HepG2 (cell line): Measurements from ENCODE around the gene GORASP2. TPM values are rescaled to one million over a fixed set of nuclear protein-coding genes. Genes with fewer than 3 reads are reported as not detected.

ENCODE experiments used
- ATAD3A ChIP-seq: sonication (generic); formaldehyde crosslinking; IDR thresholded peaks from 2 replicates; pipeline ENCODE4 v1.4.0; 2020; ENCODE audit warnings: missing genetic modification reagents
- ATF7-NPFF ChIP-seq: sonication (generic); formaldehyde crosslinking; IDR thresholded peaks from 2 replicates; pipeline ENCODE4 v1.8.1; 2023; ENCODE audit warnings: mild to moderate bottlenecking, low read depth, missing genetic modification reagents, moderate library complexity
- ATM ChIP-seq: fragments of 450-650 bp; IDR thresholded peaks from 2 replicates; pipeline ENCODE4 v1.7.1; 2017; ENCODE audit warnings: mild to moderate bottlenecking, borderline replicate concordance
- DZIP1 ChIP-seq: sonication (generic); formaldehyde crosslinking; IDR thresholded peaks from 2 replicates; pipeline ENCODE4 v1.5.0; 2020; ENCODE audit warnings: mild to moderate bottlenecking, missing genetic modification reagents
- GATA4 ChIP-seq: sonication (generic); IDR thresholded peaks from 2 replicates; pipeline ENCODE4 v1.6.1; 2016; ENCODE audit warnings: antibody characterized with exemption, low read depth, borderline replicate concordance
- HNRNPLL ChIP-seq: fragments of 200-400 bp; formaldehyde crosslinking; IDR thresholded peaks from 2 replicates; pipeline ENCODE4 v1.6.1; 2017; ENCODE audit warnings: mild to moderate bottlenecking, low read depth, low read length; ENCODE audit not compliant: poor library complexity, severe bottlenecking
- RNF2 ChIP-seq: fragments of 450-650 bp; conservative IDR thresholded peaks from 2 replicates; pipeline ENCODE4 v1.6.1; 2016; ENCODE audit warnings: low read depth
- SAP130 ChIP-seq: IDR thresholded peaks from 2 replicates; pipeline ENCODE4 v1.6.1; 2016; ENCODE audit warnings: low read depth
- SKI ChIP-seq: fragments of 450-650 bp; IDR thresholded peaks from one replicate; pipeline ENCODE4 v1.6.1; 2018; ENCODE audit warnings: mild to moderate bottlenecking; ENCODE audit not compliant: partially characterized antibody
- SNAI1 ChIP-seq: sonication (generic); formaldehyde crosslinking; IDR thresholded peaks from 2 replicates; pipeline ENCODE4 v1.5.0; 2020; ENCODE audit warnings: mild to moderate bottlenecking, missing genetic modification reagents, borderline replicate concordance
- ZBTB42 ChIP-seq: sonication (generic); formaldehyde crosslinking; IDR thresholded peaks from 2 replicates; pipeline ENCODE4 v1.5.0; 2020; ENCODE audit warnings: mild to moderate bottlenecking, missing genetic modification reagents
- ZC3H13 ChIP-seq: sonication (generic); formaldehyde crosslinking; IDR thresholded peaks from 2 replicates; pipeline ENCODE4 v1.8.1; 2023; ENCODE audit warnings: mild to moderate bottlenecking, missing genetic modification reagents, moderate library complexity
- ZKSCAN8 ChIP-seq: IDR thresholded peaks from 2 replicates; pipeline ENCODE4 v1.6.1; 2016; ENCODE audit warnings: borderline replicate concordance, missing genetic modification reagents, missing compliant biosample characterization
- ZNF33A ChIP-seq: sonication (generic); formaldehyde crosslinking; IDR thresholded peaks from 2 replicates; pipeline ENCODE4 v1.5.1; 2020; ENCODE audit warnings: missing genetic modification reagents, mild to moderate bottlenecking, moderate library complexity, borderline replicate concordance
- ZNF33B ChIP-seq: sonication (generic); formaldehyde crosslinking; IDR thresholded peaks from 2 replicates; pipeline ENCODE4 v1.5.1; 2020; ENCODE audit warnings: mild to moderate bottlenecking, missing genetic modification reagents
- ZNF496 ChIP-seq: sonication (generic); formaldehyde crosslinking; IDR thresholded peaks from 2 replicates; pipeline ENCODE4 v1.8.1; 2023; ENCODE audit warnings: mild to moderate bottlenecking, moderate library complexity, missing genetic modification reagents; ENCODE audit not compliant: insufficient replicate concordance
- ZNF510 ChIP-seq: sonication (generic); formaldehyde crosslinking; IDR thresholded peaks from 2 replicates; pipeline ENCODE4 v1.4.0; 2020; ENCODE audit warnings: low read depth, mild to moderate bottlenecking, missing genetic modification reagents
- ZNF550 ChIP-seq: sonication (generic); formaldehyde crosslinking; IDR thresholded peaks from 2 replicates; pipeline ENCODE4 v1.4.0; 2020; ENCODE audit warnings: mild to moderate bottlenecking, missing genetic modification reagents, borderline replicate concordance
- ZNF776 ChIP-seq: sonication (generic); formaldehyde crosslinking; IDR thresholded peaks from 2 replicates; pipeline ENCODE4 v1.4.0; 2020; ENCODE audit warnings: mild to moderate bottlenecking, missing genetic modification reagents
- ZNF788 ChIP-seq: sonication (generic); formaldehyde crosslinking; IDR thresholded peaks from 2 replicates; pipeline ENCODE4 v1.5.0; 2020; ENCODE audit warnings: mild to moderate bottlenecking, missing genetic modification reagents, borderline replicate concordance
- ZNF841 ChIP-seq: sonication (generic); formaldehyde crosslinking; IDR thresholded peaks from 2 replicates; pipeline ENCODE4 v1.8.1; 2023; ENCODE audit warnings: missing genetic modification reagents, borderline replicate concordance
- ZSCAN30 ChIP-seq: sonication (generic); formaldehyde crosslinking; IDR thresholded peaks from 2 replicates; pipeline ENCODE4 v1.5.0; 2020; ENCODE audit warnings: mild to moderate bottlenecking, missing genetic modification reagents
- ZUFSP ChIP-seq: sonication (generic); formaldehyde crosslinking; IDR thresholded peaks from 2 replicates; pipeline ENCODE4 v1.9.0; 2021; ENCODE audit warnings: missing genetic modification reagents, mild to moderate bottlenecking, borderline replicate concordance
- polyA plus RNA-seq, 8 experiments: library from polyadenylated mRNA; depleted of rRNA in 3 of 8; stranded (reverse) in 7 of 8; unstranded in 1 of 8; fragments of >200 nt; fragmentation: Illumina TruSeq in 4 of 8; extraction: Trizol in 4 of 8; gene quantifications; 2 replicates each; pipeline versions ENCODE4 v1.2.1 to v1.2.3, GENCODE V29; 2011 to 2016; ENCODE audit warnings: low read depth in 4 of 8, missing spikeins in 1 of 8, mixed read lengths in 1 of 8; ENCODE audit not compliant: insufficient read depth in 1 of 8
- total RNA-seq, 5 experiments: library from RNA; depleted of rRNA; stranded (reverse); fragments of >200 nt; fragmentation: Illumina TruSeq; extraction: Trizol; gene quantifications; 2 replicates each; pipeline ENCODE4 v1.2.3, GENCODE V29; 2016; ENCODE audit warnings: low read depth in 1 of 5
- TF ChIP-seq, protein P1 (sequence below): IDR thresholded peaks from 2 replicates; pipeline ENCODE4 v1.6.1; 2018; ENCODE audit warnings: missing genetic modification reagents, mild to moderate bottlenecking, missing compliant biosample characterization

The GORASP2 gene
- total and polyA plus RNA-seq, 2 of the 13 experiments (the other 11 are each of a cell fraction or from before 2014, with no cell fraction given), result 103 to 239 TPM

DNA sequence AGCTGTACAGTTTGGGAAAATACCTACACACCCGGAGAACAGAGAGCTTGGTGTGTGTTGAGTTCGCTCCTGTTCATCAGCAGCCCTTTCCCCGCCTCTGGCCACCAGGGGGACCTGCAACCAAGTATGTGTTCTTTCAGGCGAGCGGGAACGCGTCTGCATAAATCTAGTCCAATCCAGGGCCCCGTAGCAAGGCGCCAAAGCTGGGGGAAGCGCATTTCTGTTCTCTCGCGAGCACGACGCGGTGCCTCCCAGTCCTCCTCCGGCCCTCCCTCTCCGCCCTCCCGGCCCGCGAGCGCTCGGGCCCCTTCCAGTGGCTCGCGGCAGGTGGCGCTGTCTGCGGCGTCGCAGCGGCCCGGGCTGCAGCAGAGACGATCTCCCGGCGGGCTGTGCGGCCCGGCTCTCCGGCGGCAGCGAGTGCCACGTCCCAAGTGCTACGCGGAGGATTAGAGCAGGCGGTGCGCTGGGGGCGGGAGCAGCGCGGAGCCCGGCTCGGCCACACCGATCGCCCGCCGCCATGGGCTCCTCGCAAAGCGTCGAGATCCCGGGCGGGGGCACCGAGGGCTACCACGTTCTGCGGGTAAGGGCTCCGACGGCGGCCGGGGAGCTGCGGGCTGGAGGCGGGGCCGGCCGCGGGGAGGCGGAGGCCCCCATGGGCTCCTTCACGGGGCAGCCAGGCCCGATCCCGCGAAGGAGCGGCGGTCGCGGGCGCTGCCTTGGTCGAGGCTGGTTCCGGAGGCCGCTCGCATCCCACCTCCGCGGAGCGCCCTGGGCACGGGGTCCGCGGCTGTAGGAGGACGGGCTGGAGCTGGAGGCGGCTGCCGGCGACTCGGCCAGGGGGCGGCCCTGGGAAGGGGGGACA, at the start of gene GORASP2 (continued):
- no peak for TF ChIP-seq ZUFSP (CRISPR knock-in tag)
- no peak for TF ChIP-seq ATM
- peak; percentile 74; the same call in 1 of the 2 replicates for TF ChIP-seq ZNF841
- no peak for TF ChIP-seq ZNF496 (CRISPR knock-in tag)
- TF ChIP-seq, protein P1, sequence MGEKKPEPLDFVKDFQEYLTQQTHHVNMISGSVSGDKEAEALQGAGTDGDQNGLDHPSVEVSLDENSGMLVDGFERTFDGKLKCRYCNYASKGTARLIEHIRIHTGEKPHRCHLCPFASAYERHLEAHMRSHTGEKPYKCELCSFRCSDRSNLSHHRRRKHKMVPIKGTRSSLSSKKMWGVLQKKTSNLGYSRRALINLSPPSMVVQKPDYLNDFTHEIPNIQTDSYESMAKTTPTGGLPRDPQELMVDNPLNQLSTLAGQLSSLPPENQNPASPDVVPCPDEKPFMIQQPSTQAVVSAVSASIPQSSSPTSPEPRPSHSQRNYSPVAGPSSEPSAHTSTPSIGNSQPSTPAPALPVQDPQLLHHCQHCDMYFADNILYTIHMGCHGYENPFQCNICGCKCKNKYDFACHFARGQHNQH (CRISPR knock-in tag), result peak; percentile 91
- no peak; the same call in none of the 2 replicates for TF ChIP-seq GATA4
- peak; percentile 98 for TF ChIP-seq SAP130 (CRISPR knock-in tag)
- TF ChIP-seq ZKSCAN8 (CRISPR knock-in tag), result peak; percentile 91
- TF ChIP-seq ZNF550 (CRISPR knock-in tag), result no peak
- TF ChIP-seq ZNF510 (CRISPR knock-in tag), result peak; percentile 38; the same call in 1 of the 2 replicates
- TF ChIP-seq DZIP1 (CRISPR knock-in tag), result peak; percentile 20
- TF ChIP-seq ATAD3A, result no peak
- peak; percentile 90 for TF ChIP-seq SKI
- TF ChIP-seq HNRNPLL, result peak; percentile 97
- TF ChIP-seq RNF2, result peak; percentile 87
- no peak for TF ChIP-seq SNAI1 (CRISPR knock-in tag)
- TF ChIP-seq ZC3H13 (CRISPR knock-in tag), result peak; percentile 97
- TF ChIP-seq ZBTB42 (CRISPR knock-in tag), result peak; percentile 81; the same call in 1 of the 2 replicates
- 0 out of 2 replicates have a peak, but pooled peaks have one; percentile 33 for TF ChIP-seq ZSCAN30 (CRISPR knock-in tag)
- peak; percentile 96; the same call in 1 of the 2 replicates for TF ChIP-seq ZNF788 (CRISPR knock-in tag)
- peak; percentile 93 for TF ChIP-seq ATF7-NPFF (CRISPR knock-in tag)
- no peak; the same call in 1 of the 2 replicates for TF ChIP-seq ZNF33A (CRISPR knock-in tag)
- TF ChIP-seq ZNF776 (CRISPR knock-in tag), result peak; percentile 61; the same call in 1 of the 2 replicates
- TF ChIP-seq ZNF33B (CRISPR knock-in tag), result peak; percentile 95
